Smooth muscle cell of the brain vasculature (primary cell): ENCODE data around the gene ERGIC1.
"Not testable (repeated sequence)": the region's sequence is repeated elsewhere in the genome, so short reads cannot be mapped to it uniquely, and the experiment has no call there.

Experiments used
- DNase-seq: peaks from one replicate; pipeline ENCODE4 v3.0.0-alpha.2; 2012; ENCODE audit warnings: low read depth, low spot score

ERGIC1 gene

GRCh38 chr5:172878933-172879752 lies 45.1 kb downstream of the ERGIC1 start:
- no peak for DNase-seq

- no peak for DNase-seq
These were observed 47.8 kb downstream of the ERGIC1 start for GRCh38 chr5:172881691-172882370.

- DNase-seq: no peak
These were observed 49.0 kb downstream of the ERGIC1 start for GRCh38 chr5:172883066-172883465.

- no peak for DNase-seq
These were observed 51.7 kb downstream of the ERGIC1 start for GRCh38 chr5:172885597-172886340.

GRCh38 chr5:172886476-172886875 lies 52.4 kb downstream of the ERGIC1 start:
- DNase-seq: no peak

- DNase-seq: no peak
These were observed 53.0 kb downstream of the ERGIC1 start for GRCh38 chr5:172886974-172887501.

- no peak for DNase-seq
These were observed 53.6 kb downstream of the ERGIC1 start for GRCh38 chr5:172887692-172888091.

- no peak for DNase-seq
These were observed 56.6 kb downstream of the ERGIC1 start for GRCh38 chr5:172890659-172891058.

- DNase-seq: no peak
These were observed 57.8 kb downstream of the ERGIC1 start for GRCh38 chr5:172891716-172892421.

GRCh38 chr5:172892713-172893112 lies 58.7 kb downstream of the ERGIC1 start:
- no peak for DNase-seq

GRCh38 chr5:172894767-172895388 lies 60.8 kb downstream of the ERGIC1 start:
- DNase-seq: no peak

GRCh38 chr5:172895549-172895948 lies 61.5 kb downstream of the ERGIC1 start:
- no peak for DNase-seq

GRCh38 chr5:172896465-172896864 lies 62.4 kb downstream of the ERGIC1 start:
- DNase-seq: no peak

GRCh38 chr5:172897067-172897466 lies 63.0 kb downstream of the ERGIC1 start:
- not testable (repeated sequence) for DNase-seq

GRCh38 chr5:172897481-172898217 lies 63.6 kb downstream of the ERGIC1 start:
- peak; percentile 83 for DNase-seq

- DNase-seq: no peak
These were observed 64.3 kb downstream of the ERGIC1 start for GRCh38 chr5:172898218-172898842.

- DNase-seq: no peak
These were observed 64.9 kb downstream of the ERGIC1 start for GRCh38 chr5:172898843-172899369.

- DNase-seq: no peak
These were observed 65.4 kb downstream of the ERGIC1 start for GRCh38 chr5:172899436-172899835.

- DNase-seq: no peak
These were observed 67.1 kb downstream of the ERGIC1 start for GRCh38 chr5:172901012-172901780.
